HCT116 (cell line): Measurements from ENCODE around the gene DNHD1. TPM values are rescaled to one million over a fixed set of nuclear protein-coding genes. Genes with fewer than 3 reads are reported as not detected.

Experiments used
- ATAC-seq: fragments of 200-7000 bp; cut with Tn5 transposase; 2 replicates; pipeline ENCODE4 v1.9.1; 2020; ENCODE audit warnings: mild to moderate bottlenecking, moderate library complexity
- BruUV-seq: library from RNA; stranded (reverse); fragments of 400-500 nt; replicated peaks from 2 replicates; lab custom pipeline; 2021; lab: Mats Ljungman, UMichigan
- CTCF ChIA-PET: fragments of 300-600 bp; sonication (Branson Sonifier 250); formaldehyde crosslinking; loops from one replicate; lab custom pipeline; 2021; ENCODE audit warnings: antibody characterized with exemption; lab: Charles Lee
- POLR2A ChIA-PET: fragments of 300-600, 350-600 bp; sonication (Branson Sonifier 250); formaldehyde crosslinking; loops from one replicate; lab custom pipeline; 2021; ENCODE audit warnings: antibody characterized with exemption; lab: Charles Lee
- RAD21 ChIA-PET, 2 experiments: fragments of 300-600 bp; sonication (Branson Sonifier 250); formaldehyde crosslinking; loops; one replicate each; lab custom pipeline; 2023; ENCODE audit warnings: low total read pairs in 2 of 2; ENCODE audit not compliant: uncharacterized antibody in 2 of 2, unreplicated experiment in 2 of 2, low non-redundant PET in 1 of 2; lab: Charles Lee
- DNase-seq: peaks from one replicate; pipeline ENCODE4 v3.0.0-alpha.2; 2010; ENCODE audit warnings: low read depth, low spot score
- H2AFZ ChIP-seq: fragments of 200-600 bp; shearing (Covaris generic), sonication (generic); 2 replicates; pipeline ENCODE4 v1.6.1; 2017; ENCODE audit warnings: low read depth, mixed run types, mixed read lengths, antibody characterized with exemption, low read length; ENCODE audit not compliant: poor library complexity, severe bottlenecking
- H3K27ac ChIP-seq: 2 replicates; pipeline ENCODE4 v1.5.1; 2012; ENCODE audit warnings: low read depth, low read length
- H3K27me3 ChIP-seq: fragments of 200-600 bp; sonication (generic); 2 replicates; pipeline ENCODE4 v1.6.1; 2016; ENCODE audit warnings: mixed run types, low read length, mixed read lengths; ENCODE audit not compliant: insufficient read depth
- H3K36me3 ChIP-seq, 2 experiments: fragments of 200-500 bp in 1 of 2; fragments of 200-600 bp in 1 of 2; sonication (Bioruptor generic) in 1 of 2; sonication (generic) in 1 of 2; 2 replicates each; pipeline versions ENCODE4 v1.5.1 to v1.6.1; 2014 to 2016; ENCODE audit warnings: low read length in 2 of 2, inconsistent platforms in 1 of 2, mixed read lengths in 1 of 2, mixed run types in 1 of 2; ENCODE audit not compliant: insufficient read depth in 2 of 2, control insufficient read depth in 1 of 2
- H3K4me1 ChIP-seq, 2 experiments: fragments of 200-600 bp in 1 of 2; sonication (generic) in 1 of 2; 2 replicates each; pipeline versions ENCODE4 v1.5.1 to v1.6.1; 2012 to 2017; ENCODE audit warnings: low read length in 2 of 2, inconsistent platforms in 1 of 2, mild to moderate bottlenecking in 1 of 2, mixed read lengths in 1 of 2, mixed run types in 1 of 2, moderate library complexity in 1 of 2; ENCODE audit not compliant: insufficient read depth in 2 of 2, control insufficient read depth in 1 of 2
- H3K4me2 ChIP-seq: fragments of 200-600 bp; sonication (generic); 2 replicates; pipeline ENCODE4 v1.6.1; 2017; ENCODE audit warnings: mixed run types, low read length, mixed read lengths
- H3K4me3 ChIP-seq, 2 experiments: fragments of 200-600 bp in 1 of 2; sonication (generic) in 1 of 2; replicated peaks in 1 of 2; 2 replicates each; pipeline ENCODE4 v1.5.1; 2011 to 2016; ENCODE audit warnings: low read length in 2 of 2, control low read depth in 1 of 2, low read depth in 1 of 2, mild to moderate bottlenecking in 1 of 2, mixed read lengths in 1 of 2, mixed run types in 1 of 2
- H3K79me2 ChIP-seq: fragments of 200-600 bp; sonication (generic); 2 replicates; pipeline ENCODE4 v1.6.1; 2017; ENCODE audit warnings: mild to moderate bottlenecking, mixed run types, low read length, moderate library complexity, mixed read lengths; ENCODE audit not compliant: insufficient read depth
- H3K9ac ChIP-seq: fragments of 200-600 bp; sonication (generic); 2 replicates; pipeline ENCODE4 v1.6.1; 2016; ENCODE audit warnings: low read length, mixed read lengths
- H3K9me2 ChIP-seq: fragments of 200-600 bp; sonication (generic), shearing (Covaris generic); 2 replicates; pipeline ENCODE4 v1.6.1; 2017; ENCODE audit warnings: mixed run types, mild to moderate bottlenecking, moderate library complexity; ENCODE audit not compliant: insufficient read depth
- H3K9me3 ChIP-seq, 2 experiments: fragments of 200-500 bp in 1 of 2; fragments of 200-600 bp in 1 of 2; sonication (Bioruptor generic) in 1 of 2; sonication (generic) in 1 of 2; 2 replicates each; pipeline ENCODE4 v1.6.1; 2014 to 2017; ENCODE audit warnings: low read length in 2 of 2, mixed read lengths in 2 of 2, inconsistent platforms in 1 of 2, low read depth in 1 of 2, mild to moderate bottlenecking in 1 of 2, mixed run types in 1 of 2, moderate library complexity in 1 of 2; ENCODE audit not compliant: control insufficient read depth in 1 of 2, insufficient read depth in 1 of 2
- H4K20me1 ChIP-seq: fragments of 200-600 bp; sonication (generic), shearing (Covaris generic); 2 replicates; pipeline ENCODE4 v1.6.1; 2017; ENCODE audit warnings: mixed run types, mild to moderate bottlenecking, moderate library complexity; ENCODE audit not compliant: insufficient read depth
- CBX3 ChIP-seq: IDR thresholded peaks from 2 replicates; pipeline ENCODE4 v1.6.1; 2012; ENCODE audit warnings: low read depth
- CEBPB ChIP-seq: IDR thresholded peaks from 2 replicates; pipeline ENCODE4 v1.6.1; 2012; ENCODE audit warnings: low read depth
- EGR1 ChIP-seq: IDR thresholded peaks from 2 replicates; pipeline ENCODE4 v1.6.1; 2012; ENCODE audit warnings: low read depth
- MAX ChIP-seq: IDR thresholded peaks from 2 replicates; pipeline ENCODE4 v1.6.1; 2012
- RAD21 ChIP-seq: IDR thresholded peaks from 2 replicates; pipeline ENCODE4 v1.6.1; 2012; ENCODE audit warnings: low read depth, mild to moderate bottlenecking
- REST ChIP-seq: IDR thresholded peaks from 2 replicates; pipeline ENCODE4 v1.6.1; 2012; ENCODE audit warnings: low read depth
- TCF7L2 ChIP-seq: IDR thresholded peaks from 2 replicates; pipeline ENCODE4 v1.7.0; 2011; ENCODE audit warnings: borderline replicate concordance, inconsistent platforms; ENCODE audit not compliant: insufficient read depth, insufficient read length; ENCODE audit errors: extremely low read depth
- ZBTB33 ChIP-seq: IDR thresholded peaks from 2 replicates; pipeline ENCODE4 v1.6.1; 2011; ENCODE audit warnings: mild to moderate bottlenecking, low read length, moderate library complexity; ENCODE audit not compliant: insufficient replicate concordance; ENCODE audit errors: extremely low read depth
- ZNF274 ChIP-seq: fragments of 200-500 bp; sonication (Bioruptor generic); IDR thresholded peaks from 2 replicates; pipeline ENCODE4 v1.6.1; 2014; ENCODE audit warnings: mild to moderate bottlenecking, low read depth, low read length, inconsistent platforms
- intact Hi-C: fragments of 100-400 bp; cut with micrococcal nuclease; formaldehyde crosslinking; loops from 2 replicates; pipeline ENCODE4 v1.10.0; 2022
- total RNA-seq: library from RNA; stranded (reverse); gene quantifications from one replicate; pipeline ENCODE4 v1.2.1, GENCODE V29; 2021; ENCODE audit not compliant: unreplicated experiment

The DNHD1 gene
- total RNA-seq, 1 experiment from 2014 or later: 8.0 TPM

DNA sequence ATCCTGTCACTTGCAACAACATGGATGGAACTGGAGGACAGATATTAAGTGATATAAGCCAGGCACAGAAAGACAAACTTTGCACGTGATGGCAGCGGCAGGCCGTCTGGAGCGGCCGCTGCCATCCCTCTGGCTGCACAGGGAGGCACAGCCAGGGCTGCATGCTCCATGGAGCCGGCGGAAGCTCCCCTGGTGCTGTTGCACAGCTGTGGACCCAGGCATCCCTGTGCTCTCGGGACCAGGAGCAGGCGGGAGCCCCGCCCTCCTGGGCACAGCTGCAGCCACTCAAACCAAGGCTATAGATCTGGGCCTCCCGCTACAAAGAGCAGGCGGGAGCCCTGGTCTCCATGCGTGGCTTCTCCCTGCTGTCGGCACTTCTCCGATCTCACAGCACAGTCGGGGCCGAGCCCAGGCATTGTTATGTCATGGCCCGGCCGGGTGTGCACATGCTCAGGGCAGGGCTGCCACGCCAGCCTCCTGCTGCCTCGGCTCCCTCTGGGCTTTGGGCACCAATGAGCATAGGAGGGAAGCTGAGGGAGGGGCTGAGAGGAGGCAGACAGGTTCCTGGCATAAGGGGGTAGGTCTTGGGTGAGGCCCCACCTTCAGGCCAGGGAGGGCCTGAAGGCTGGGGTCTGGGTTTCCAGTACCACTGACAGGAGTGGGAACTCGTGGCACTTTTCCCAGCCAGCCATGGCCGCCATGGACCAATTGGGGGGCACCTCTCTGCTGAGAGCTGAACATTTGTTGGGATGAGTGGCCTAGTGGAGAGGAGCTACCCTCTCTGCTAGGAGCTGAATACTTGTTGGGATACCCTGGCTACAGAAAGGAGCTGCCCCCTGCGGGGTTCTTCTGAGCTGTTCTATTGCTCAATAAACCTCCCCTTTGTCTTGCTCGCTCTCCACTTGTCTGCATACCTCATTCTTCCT lies 89.6 kb downstream of the DNHD1 start:
- Histone ChIP-seq H4K20me1 (no peaks in the 10 kb centered on the region), H3K4me1 (no peaks in the 10 kb centered on the region), H3K4me3 (no peak overlapping the region), H3K9me3 (peaks cover 4 to 13% of the 10 kb centered on the region in 2 experiments; a peak in 1 of 4 replicates), H3K27ac (no peak overlapping the region), H3K27me3 (no peaks in the 10 kb centered on the region), H2AFZ (no peak overlapping the region), H3K79me2 (0 out of 2 replicates have a peak, but pooled peaks cover 5% of the 10 kb centered on the region), H3K9me2 (no peaks in the 10 kb centered on the region), H3K36me3 (peaks cover 0 to 3% of the 10 kb centered on the region in 2 experiments; a peak in 1 of 4 replicates), H3K4me2 (no peak overlapping the region), H3K9ac (no peak overlapping the region)
- RAD21 ChIA-PET: no interaction called here
- BruUV-seq: no TSS peak
- ATAC-seq: no peak
- CTCF ChIA-PET: no interaction called here
- TF ChIP-seq REST (no peak), ZBTB33 (no peak), CEBPB (no peak), RAD21 (no peak), TCF7L2 (no peak), MAX (no peak), EGR1 (no peak), ZNF274 (no peak), CBX3 (no peak)
- intact Hi-C loops: no loop called here
- POLR2A ChIA-PET: no interaction called here
- no peak for DNase-seq
